COLO829 (cell line): ENCODE results near the gene ATXN7.

Source experiments
- DNase-seq: peaks from one replicate; pipeline ENCODE4 v3.0.0; 2012; ENCODE audit warnings: low spot score

The ATXN7 gene

GRCh38 chr3:64022451-64023186 is 159.0 kb downstream of the ATXN7 start:
- DNase-seq = no peak

GRCh38 chr3:64023187-64023860 is 159.7 kb downstream of the ATXN7 start, which contains the start of gene PSMD6:
Gene PSMD6 (minus strand): TSS chr3:64023494. CDS start chr3:64023419, 75 bp downstream.
- DNase-seq = peak; percentile 86

GRCh38 chr3:64023861-64024223 is 160.2 kb downstream of the ATXN7 start:
- no peak for DNase-seq

GRCh38 chr3:64026346-64026745 is 162.7 kb downstream of the ATXN7 start:
- no peak for DNase-seq

GRCh38 chr3:64027658-64028057 is 164.0 kb downstream of the ATXN7 start:
- no peak for DNase-seq

- DNase-seq = no peak
Measured at GRCh38 chr3:64028754-64029153, 165.1 kb downstream of the ATXN7 start.

- DNase-seq = no peak
Measured at GRCh38 chr3:64029287-64029686, 165.6 kb downstream of the ATXN7 start.

GRCh38 chr3:64030741-64031140 is 167.1 kb downstream of the ATXN7 start:
- peak; percentile 81 for DNase-seq

GRCh38 chr3:64031540-64032508 is 168.2 kb downstream of the ATXN7 start:
- peak; percentile 75 for DNase-seq

GRCh38 chr3:64033069-64033468 is 169.4 kb downstream of the ATXN7 start:
- DNase-seq = no peak

GRCh38 chr3:64037084-64037483 is 173.4 kb downstream of the ATXN7 start:
- DNase-seq = no peak

GRCh38 chr3:64038253-64038767 is 174.6 kb downstream of the ATXN7 start:
- no peak for DNase-seq

- no peak for DNase-seq
Measured at GRCh38 chr3:64039332-64039731, 175.7 kb downstream of the ATXN7 start.

- no peak for DNase-seq
Measured at GRCh38 chr3:64039981-64040733, 176.5 kb downstream of the ATXN7 start.

- DNase-seq = no peak
Measured at GRCh38 chr3:64042952-64043351, 179.3 kb downstream of the ATXN7 start.

GRCh38 chr3:64046592-64046991 is 182.9 kb downstream of the ATXN7 start:
- no peak for DNase-seq

GRCh38 chr3:64046996-64047594 is 183.4 kb downstream of the ATXN7 start:
- DNase-seq = no peak

- no peak for DNase-seq
Measured at GRCh38 chr3:64047787-64048186, 184.1 kb downstream of the ATXN7 start.

- peak; percentile 53 for DNase-seq
Measured at GRCh38 chr3:64048631-64049061, 185.0 kb downstream of the ATXN7 start.

- no peak for DNase-seq
Measured at GRCh38 chr3:64049136-64049535, 185.5 kb downstream of the ATXN7 start.

- no peak for DNase-seq
Measured at GRCh38 chr3:64049832-64050231, 186.2 kb downstream of the ATXN7 start.
